Neural cell (in vitro differentiated cells): ENCODE measurements around the gene ZBTB17. TPM values are rescaled to one million over a fixed set of nuclear protein-coding genes. Genes with fewer than 3 reads are reported as not detected.

ENCODE experiments used
- H2AFZ ChIP-seq: fragments of 200-600, 300-800 bp; sonication (generic), shearing (Covaris generic); 2 replicates; pipeline ENCODE4 v1.6.0; 2014; ENCODE audit warnings: low read depth, mild to moderate bottlenecking, antibody characterized with exemption, low read length, moderate library complexity
- H3F3A ChIP-seq: fragments of 200-600 bp; shearing (Covaris generic); 2 replicates; pipeline ENCODE4 v1.6.1; 2016; ENCODE audit warnings: mild to moderate bottlenecking, moderate library complexity, mixed read lengths, antibody characterized with exemption, low read length; ENCODE audit not compliant: insufficient read depth, poor library complexity, severe bottlenecking
- H3K27ac ChIP-seq: fragments of 200-600, 300-800 bp; sonication (generic), shearing (Covaris generic); 2 replicates; pipeline ENCODE4 v1.5.1; 2014; ENCODE audit warnings: mild to moderate bottlenecking, low read length, moderate library complexity
- H3K27me3 ChIP-seq: fragments of 300-800, 200-600 bp; sonication (generic), shearing (Covaris generic); 2 replicates; pipeline ENCODE4 v1.6.0; 2014; ENCODE audit warnings: mild to moderate bottlenecking, low read depth, low read length, moderate library complexity; ENCODE audit not compliant: insufficient read depth
- H3K36me3 ChIP-seq: fragments of 300-800, 200-600 bp; sonication (generic), shearing (Covaris generic); 2 replicates; pipeline ENCODE4 v1.5.1; 2014; ENCODE audit warnings: mild to moderate bottlenecking, antibody characterized with exemption, low read length, moderate library complexity; ENCODE audit not compliant: insufficient read depth
- H3K4me2 ChIP-seq: fragments of 300-800, 200-600 bp; sonication (generic), shearing (Covaris generic); 2 replicates; pipeline ENCODE4 v1.6.0; 2014; ENCODE audit warnings: mild to moderate bottlenecking, low read length
- H3K4me3 ChIP-seq: fragments of 300-800, 200-600 bp; sonication (generic), shearing (Covaris generic); 2 replicates; pipeline ENCODE4 v1.5.1; 2014; ENCODE audit warnings: mild to moderate bottlenecking, low read length, moderate library complexity
- H3K79me2 ChIP-seq: fragments of 200-600 bp; shearing (Covaris generic); replicated peaks from 2 replicates; pipeline ENCODE4 v1.6.0; 2014; ENCODE audit warnings: mild to moderate bottlenecking, low read length, moderate library complexity; ENCODE audit not compliant: insufficient read depth
- H3K9ac ChIP-seq: fragments of 300-800, 200-600 bp; sonication (generic), shearing (Covaris generic); 2 replicates; pipeline ENCODE4 v1.6.1; 2016; ENCODE audit warnings: mild to moderate bottlenecking, low read length, mixed read lengths
- H3K9me2 ChIP-seq: fragments of 200-600 bp; shearing (Covaris generic); 2 replicates; pipeline ENCODE4 v1.6.1; 2016; ENCODE audit warnings: mild to moderate bottlenecking, low read length, mixed read lengths; ENCODE audit not compliant: insufficient read depth
- H3K9me3 ChIP-seq: fragments of 200-600, 300-800 bp; sonication (generic), shearing (Covaris generic); 2 replicates; pipeline ENCODE4 v1.6.1; 2016; ENCODE audit warnings: mild to moderate bottlenecking, mixed run types, low read length, moderate library complexity, mixed read lengths
- H4K20me1 ChIP-seq: fragments of 200-600 bp; shearing (Covaris generic); 2 replicates; pipeline ENCODE4 v1.6.1; 2016; ENCODE audit warnings: mild to moderate bottlenecking, mixed run types; ENCODE audit not compliant: insufficient read depth
- EP300 ChIP-seq: fragments of 450-650 bp; conservative IDR thresholded peaks from 2 replicates; pipeline ENCODE4 v1.6.1; 2014; ENCODE audit warnings: antibody characterized with exemption, mild to moderate bottlenecking, moderate library complexity; ENCODE audit not compliant: poor library complexity, severe bottlenecking
- EZH2 ChIP-seq: fragments of 200-600, 300-800 bp; shearing (Covaris generic), sonication (generic); IDR thresholded peaks from 2 replicates; pipeline ENCODE4 v1.6.1; 2014; ENCODE audit warnings: antibody characterized with exemption, low read length, borderline replicate concordance, mild to moderate bottlenecking; ENCODE audit not compliant: insufficient read depth, poor library complexity, severe bottlenecking
- MXI1 ChIP-seq: fragments of 450-650 bp; conservative IDR thresholded peaks from 2 replicates; pipeline ENCODE4 v1.6.1; 2014; ENCODE audit warnings: antibody characterized with exemption, mild to moderate bottlenecking; ENCODE audit not compliant: poor library complexity, severe bottlenecking
- POLR2AphosphoS5 ChIP-seq: IDR thresholded peaks from 2 replicates; pipeline ENCODE4 v1.6.1; 2012
- RAD21 ChIP-seq: fragments of 450-650 bp; conservative IDR thresholded peaks from 2 replicates; pipeline ENCODE4 v1.6.1; 2014; ENCODE audit warnings: antibody characterized with exemption, mild to moderate bottlenecking, moderate library complexity
- SMC3 ChIP-seq: fragments of 450-650 bp; conservative IDR thresholded peaks from 2 replicates; pipeline ENCODE4 v1.6.1; 2014; ENCODE audit warnings: antibody characterized with exemption, mild to moderate bottlenecking, moderate library complexity; ENCODE audit not compliant: poor library complexity
- TAF1 ChIP-seq: IDR thresholded peaks from 2 replicates; pipeline ENCODE4 v1.6.1; 2012; ENCODE audit warnings: low read depth
- polyA plus RNA-seq: library from polyadenylated mRNA; depleted of rRNA; stranded (reverse); fragments of >200 nt; gene quantifications from 2 replicates; pipeline ENCODE4 v1.2.3, GENCODE V29; 2014
- TF ChIP-seq, protein P1 (sequence below): IDR thresholded peaks from 2 replicates; pipeline ENCODE4 v1.6.1; 2012; ENCODE audit warnings: borderline replicate concordance
- TF ChIP-seq, protein P2 (sequence below): fragments of 450-650 bp; IDR thresholded peaks from 2 replicates; pipeline ENCODE4 v1.5.1; 2014; ENCODE audit warnings: antibody characterized with exemption, mild to moderate bottlenecking, moderate library complexity; ENCODE audit not compliant: poor library complexity, severe bottlenecking

The ZBTB17 gene
- polyA plus RNA-seq, 1 donor from 2014 or later = 114 TPM

DNA sequence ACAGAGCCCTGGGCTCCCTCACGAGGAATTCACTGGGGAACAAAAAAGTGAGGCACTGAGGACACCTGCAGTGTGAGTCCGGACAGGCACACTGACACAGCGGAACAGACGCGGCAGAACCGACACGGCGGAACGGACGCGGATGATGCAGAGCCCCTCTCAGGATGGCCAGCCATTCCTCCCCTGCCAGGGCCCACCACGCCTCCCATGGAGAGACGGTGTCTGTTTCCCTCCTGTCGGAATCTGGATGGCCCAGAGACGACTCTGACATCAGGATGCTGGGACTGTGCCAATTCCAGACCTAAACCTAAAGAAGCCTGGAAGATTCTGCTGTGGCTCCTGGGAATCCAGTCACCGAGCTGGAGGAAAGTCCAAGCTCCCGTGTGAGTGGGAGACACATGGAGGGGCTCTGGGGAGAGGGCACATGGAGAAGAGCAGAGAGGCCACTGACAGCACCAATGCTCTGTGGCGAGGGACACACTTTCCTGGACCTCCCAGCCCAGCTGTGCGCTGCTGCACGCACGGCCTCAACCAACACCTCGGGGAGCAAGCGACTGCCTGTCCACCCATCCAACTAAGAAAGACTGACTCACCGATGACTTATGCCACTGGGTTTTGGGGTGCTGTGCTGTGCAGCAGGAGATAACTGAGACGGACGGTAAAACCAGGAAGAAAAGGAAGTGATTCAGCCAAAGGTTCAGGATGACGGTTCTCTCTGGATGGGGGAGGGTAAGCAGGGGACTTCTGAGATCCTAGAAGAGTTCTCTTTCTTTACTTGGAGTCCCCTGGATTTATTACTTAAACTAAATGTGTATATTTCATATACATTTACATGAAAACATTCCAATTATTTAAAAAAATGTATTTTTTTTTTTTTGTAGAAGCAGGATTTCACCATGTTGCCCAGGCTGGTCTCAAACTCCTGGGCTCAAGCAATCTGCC, 23.3 kb downstream of the ZBTB17 start:
- H3K27me3 ChIP-seq = no peaks in the 10 kb centered on the region
- no peaks in the 10 kb centered on the region for H3K9me3 ChIP-seq
- H3F3A ChIP-seq = no peaks in the 10 kb centered on the region
- H3K36me3 ChIP-seq = no peaks in the 10 kb centered on the region
- peaks cover 7% of the 10 kb centered on the region for H4K20me1 ChIP-seq
- peaks cover 10% of the 10 kb centered on the region for H3K79me2 ChIP-seq
- H3K9me2 ChIP-seq = no peaks in the 10 kb centered on the region
- H2AFZ ChIP-seq = no peak overlapping the region
- TF ChIP-seq, protein P1, sequence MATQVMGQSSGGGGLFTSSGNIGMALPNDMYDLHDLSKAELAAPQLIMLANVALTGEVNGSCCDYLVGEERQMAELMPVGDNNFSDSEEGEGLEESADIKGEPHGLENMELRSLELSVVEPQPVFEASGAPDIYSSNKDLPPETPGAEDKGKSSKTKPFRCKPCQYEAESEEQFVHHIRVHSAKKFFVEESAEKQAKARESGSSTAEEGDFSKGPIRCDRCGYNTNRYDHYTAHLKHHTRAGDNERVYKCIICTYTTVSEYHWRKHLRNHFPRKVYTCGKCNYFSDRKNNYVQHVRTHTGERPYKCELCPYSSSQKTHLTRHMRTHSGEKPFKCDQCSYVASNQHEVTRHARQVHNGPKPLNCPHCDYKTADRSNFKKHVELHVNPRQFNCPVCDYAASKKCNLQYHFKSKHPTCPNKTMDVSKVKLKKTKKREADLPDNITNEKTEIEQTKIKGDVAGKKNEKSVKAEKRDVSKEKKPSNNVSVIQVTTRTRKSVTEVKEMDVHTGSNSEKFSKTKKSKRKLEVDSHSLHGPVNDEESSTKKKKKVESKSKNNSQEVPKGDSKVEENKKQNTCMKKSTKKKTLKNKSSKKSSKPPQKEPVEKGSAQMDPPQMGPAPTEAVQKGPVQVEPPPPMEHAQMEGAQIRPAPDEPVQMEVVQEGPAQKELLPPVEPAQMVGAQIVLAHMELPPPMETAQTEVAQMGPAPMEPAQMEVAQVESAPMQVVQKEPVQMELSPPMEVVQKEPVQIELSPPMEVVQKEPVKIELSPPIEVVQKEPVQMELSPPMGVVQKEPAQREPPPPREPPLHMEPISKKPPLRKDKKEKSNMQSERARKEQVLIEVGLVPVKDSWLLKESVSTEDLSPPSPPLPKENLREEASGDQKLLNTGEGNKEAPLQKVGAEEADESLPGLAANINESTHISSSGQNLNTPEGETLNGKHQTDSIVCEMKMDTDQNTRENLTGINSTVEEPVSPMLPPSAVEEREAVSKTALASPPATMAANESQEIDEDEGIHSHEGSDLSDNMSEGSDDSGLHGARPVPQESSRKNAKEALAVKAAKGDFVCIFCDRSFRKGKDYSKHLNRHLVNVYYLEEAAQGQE = no peak
- TF ChIP-seq, protein P2, sequence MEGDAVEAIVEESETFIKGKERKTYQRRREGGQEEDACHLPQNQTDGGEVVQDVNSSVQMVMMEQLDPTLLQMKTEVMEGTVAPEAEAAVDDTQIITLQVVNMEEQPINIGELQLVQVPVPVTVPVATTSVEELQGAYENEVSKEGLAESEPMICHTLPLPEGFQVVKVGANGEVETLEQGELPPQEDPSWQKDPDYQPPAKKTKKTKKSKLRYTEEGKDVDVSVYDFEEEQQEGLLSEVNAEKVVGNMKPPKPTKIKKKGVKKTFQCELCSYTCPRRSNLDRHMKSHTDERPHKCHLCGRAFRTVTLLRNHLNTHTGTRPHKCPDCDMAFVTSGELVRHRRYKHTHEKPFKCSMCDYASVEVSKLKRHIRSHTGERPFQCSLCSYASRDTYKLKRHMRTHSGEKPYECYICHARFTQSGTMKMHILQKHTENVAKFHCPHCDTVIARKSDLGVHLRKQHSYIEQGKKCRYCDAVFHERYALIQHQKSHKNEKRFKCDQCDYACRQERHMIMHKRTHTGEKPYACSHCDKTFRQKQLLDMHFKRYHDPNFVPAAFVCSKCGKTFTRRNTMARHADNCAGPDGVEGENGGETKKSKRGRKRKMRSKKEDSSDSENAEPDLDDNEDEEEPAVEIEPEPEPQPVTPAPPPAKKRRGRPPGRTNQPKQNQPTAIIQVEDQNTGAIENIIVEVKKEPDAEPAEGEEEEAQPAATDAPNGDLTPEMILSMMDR = no peak
- TF ChIP-seq MXI1 = no peak
- TF ChIP-seq POLR2AphosphoS5 = no peak
- TF ChIP-seq SMC3 = no peak
- TF ChIP-seq RAD21 = no peak
- no peak for TF ChIP-seq EZH2
- no peak for TF ChIP-seq TAF1
- no peak for TF ChIP-seq EP300
- no peak overlapping the region for H3K9ac ChIP-seq
- H3K4me3 ChIP-seq = no peak overlapping the region
- no peak overlapping the region for H3K27ac ChIP-seq
- H3K4me2 ChIP-seq = no peak overlapping the region

DNA sequence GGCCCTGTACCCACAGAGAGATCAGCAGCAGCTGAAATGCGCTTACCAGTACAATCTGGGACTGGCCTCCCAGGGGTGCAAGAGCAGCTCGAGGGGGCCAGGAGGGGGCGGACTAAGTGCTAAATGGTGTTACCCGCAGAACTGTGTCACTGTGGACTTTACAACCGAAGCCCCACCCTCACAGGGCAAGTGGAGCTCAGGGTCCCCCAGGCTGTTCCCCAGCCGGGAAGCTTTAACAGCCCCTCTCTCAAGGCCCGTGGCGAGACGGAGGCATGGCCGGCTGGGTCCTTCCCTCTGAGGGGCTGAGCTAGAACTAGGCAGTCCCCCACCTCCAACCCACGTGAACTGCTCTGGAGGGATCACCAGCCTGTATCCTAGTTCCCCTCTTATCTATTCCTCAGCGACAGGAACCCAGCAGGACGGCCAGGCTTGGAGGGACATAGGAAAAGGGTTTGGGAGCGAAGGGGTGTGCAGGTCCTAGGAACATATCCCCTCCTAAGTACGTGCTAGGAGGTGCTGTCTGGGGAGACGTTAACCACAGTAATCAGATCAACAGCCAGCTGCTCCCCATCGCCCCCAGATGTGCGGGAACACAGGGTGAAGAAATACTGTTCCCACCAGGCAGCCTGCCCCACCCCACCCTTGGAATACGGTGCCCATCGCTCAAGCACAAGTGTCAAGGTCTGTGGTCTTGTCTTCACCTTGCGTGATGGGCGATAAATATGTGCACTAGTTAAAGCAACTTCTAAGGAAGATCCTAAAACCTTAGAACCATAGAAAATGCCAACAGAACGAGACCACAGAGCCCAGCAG, 24.4 kb downstream of the ZBTB17 start:
- peaks cover 10% of the 10 kb centered on the region for H3K79me2 ChIP-seq
- no peak overlapping the region for H3K4me3 ChIP-seq
- H4K20me1 ChIP-seq = peaks cover 7% of the 10 kb centered on the region
- H3K9me3 ChIP-seq = no peaks in the 10 kb centered on the region
- H3K27me3 ChIP-seq = no peaks in the 10 kb centered on the region
- H3K9me2 ChIP-seq = no peaks in the 10 kb centered on the region
- H3F3A ChIP-seq = no peaks in the 10 kb centered on the region
- no peak overlapping the region for H3K9ac ChIP-seq
- H3K4me2 ChIP-seq = no peak overlapping the region
- no peak overlapping the region for H2AFZ ChIP-seq
- H3K27ac ChIP-seq = no peak overlapping the region
- H3K36me3 ChIP-seq = no peaks in the 10 kb centered on the region
- no peak for TF ChIP-seq EP300
- TF ChIP-seq POLR2AphosphoS5 = no peak
- no peak for TF ChIP-seq SMC3
- TF ChIP-seq, protein P1 = no peak
